ENCODE data around the gene AK5. TPM values are rescaled to one million over a fixed set of nuclear protein-coding genes. Genes with fewer than 3 reads are reported as not detected.
A peak's percentile ranks its signal among the peaks of the same experiment; 100 is the strongest.
"Not testable (repeated sequence)": the region's sequence is repeated elsewhere in the genome, so short reads cannot be mapped to it uniquely, and the experiment has no call there.

AK5 gene
- polyA plus RNA-seq, 1 donor (not counting 4 experiments of a cell fraction or from before 2014, with no cell fraction given) = 0.30 TPM

GRCh38 chr1:77416692-77417450 lies 135.1 kb downstream of the AK5 start:
- Histone ChIP-seq H3K4me1 (ENCODE audit: control insufficient read depth, extremely low read depth, insufficient read depth, low read length) (no peaks in the 10 kb centered on the region), H2AFZ (ENCODE audit: control insufficient read depth, low read length) (no peak overlapping the region), H3K9me1 (ENCODE audit: control insufficient read depth, extremely low read depth, insufficient read depth, low read length) (no peaks in the 10 kb centered on the region), H3K36me3 (ENCODE audit: control insufficient read depth in 2 of 2, extremely low read depth in 1 of 2, insufficient read depth in 2 of 2, low read length in 2 of 2) (no peaks in the 10 kb centered on the region), H3K4me3 (ENCODE audit: control insufficient read depth in 2 of 3, extremely low read depth in 1 of 3, insufficient read depth in 2 of 3, low read depth in 1 of 3, low read length in 3 of 3) (no peak overlapping the region), H3K27ac (ENCODE audit: control insufficient read depth, insufficient read depth, low read length) (no peak overlapping the region), H3K9ac (ENCODE audit: control insufficient read depth, extremely low read depth, insufficient read depth, low read length) (no peak overlapping the region), H3K27me3 (ENCODE audit: control insufficient read depth, extremely low read depth, insufficient read depth, low read length) (no peaks in the 10 kb centered on the region), H4K20me1 (ENCODE audit: control insufficient read depth, extremely low read depth, insufficient read depth, low read length) (no peaks in the 10 kb centered on the region), H3K79me2 (ENCODE audit: control insufficient read depth, insufficient read depth, low read length) (no peaks in the 10 kb centered on the region), H3K9me3 (ENCODE audit: control insufficient read depth, low read depth, low read length) (no peaks in the 10 kb centered on the region), H3K4me2 (ENCODE audit: control insufficient read depth, extremely low read depth, insufficient read depth, low read depth, low read length) (no peak overlapping the region)
- TF ChIP-seq CTCF (optimal IDR thresholded peaks at IDR 0.05 in 1 of 3, IDR thresholded peaks at IDR 0.05 in 1 of 3, conservative IDR thresholded peaks at IDR 0.05 in 1 of 3; ENCODE audit: extremely low read depth in 1 of 3, insufficient read depth in 2 of 3, low read length in 3 of 3) (peak; percentile 32 to 49 (median 43)), EZH2 (IDR thresholded peaks at IDR 0.05; ENCODE audit: low read length) (no peak)
- FAIRE-seq (peak; percentile 43), DNase-seq (ENCODE audit: low read depth, low spot score) (no peak)
- dilution Hi-C loops (cut with MboI; ENCODE audit: extremely low pct_ligation_motif_present, low sequenced_read_pairs) = no loop called here

- H3K4me2 ChIP-seq (ENCODE audit: control insufficient read depth, extremely low read depth, insufficient read depth, low read depth, low read length); H4K20me1 ChIP-seq (ENCODE audit: control insufficient read depth, extremely low read depth, insufficient read depth, low read length); H3K4me3 ChIP-seq (ENCODE audit: control insufficient read depth in 2 of 3, extremely low read depth in 1 of 3, insufficient read depth in 2 of 3, low read depth in 1 of 3, low read length in 3 of 3); H3K9me3 ChIP-seq (ENCODE audit: control insufficient read depth, low read depth, low read length); DNase-seq (ENCODE audit: low read depth, low spot score); H2AFZ ChIP-seq (ENCODE audit: control insufficient read depth, low read length); H3K79me2 ChIP-seq (ENCODE audit: control insufficient read depth, insufficient read depth, low read length); dilution Hi-C loops (cut with MboI; ENCODE audit: extremely low pct_ligation_motif_present, low sequenced_read_pairs); H3K27ac ChIP-seq (ENCODE audit: control insufficient read depth, insufficient read depth, low read length); H3K9ac ChIP-seq (ENCODE audit: control insufficient read depth, extremely low read depth, insufficient read depth, low read length); H3K4me1 ChIP-seq (ENCODE audit: control insufficient read depth, extremely low read depth, insufficient read depth, low read length); H3K27me3 ChIP-seq (ENCODE audit: control insufficient read depth, extremely low read depth, insufficient read depth, low read length); H3K9me1 ChIP-seq (ENCODE audit: control insufficient read depth, extremely low read depth, insufficient read depth, low read length); FAIRE-seq; H3K36me3 ChIP-seq (ENCODE audit: control insufficient read depth in 2 of 2, extremely low read depth in 1 of 2, insufficient read depth in 2 of 2, low read length in 2 of 2): not testable (repeated sequence)
These were observed 136.2 kb downstream of the AK5 start for GRCh38 chr1:77418055-77418454.
